Mesenteric fat pad (tissue), 1 donor: ENCODE data around the gene SATB2. TPM values are rescaled to one million over a fixed set of nuclear protein-coding genes. Genes with fewer than 3 reads are reported as not detected.

Source experiments
- DNase-seq: peaks from one replicate; pipeline ENCODE4 v3.0.0-alpha.2; 2020; ENCODE audit warnings: low spot score
- total RNA-seq: library from RNA; stranded (reverse); fragmentation: NEBNext Ultra II Directional; extraction: Animal tissue kit (Norgen Biotek cat#: 25700); gene quantifications from one replicate; pipeline ENCODE4 v1.2.1, GENCODE V29; 2021
- donor health status: DM: yes; HTN: yes; CAD: no.

The SATB2 gene
- total RNA-seq, 1 donor from 2014 or later = 8.3 TPM

GRCh38 chr2:199329466-199329865 is 128.3 kb downstream of the SATB2 start:
- no peak for DNase-seq

- no peak for DNase-seq
These were observed 128.7 kb downstream of the SATB2 start for GRCh38 chr2:199329031-199329430.

- DNase-seq = no peak
These were observed 131.9 kb downstream of the SATB2 start for GRCh38 chr2:199325881-199326280.

GRCh38 chr2:199322151-199322550 is 135.6 kb downstream of the SATB2 start:
- DNase-seq = no peak

GRCh38 chr2:199317646-199318045 is 140.1 kb downstream of the SATB2 start:
- no peak for DNase-seq

GRCh38 chr2:199316851-199317250 is 140.9 kb downstream of the SATB2 start:
- DNase-seq = no peak

GRCh38 chr2:199315299-199316179 is 142.2 kb downstream of the SATB2 start:
- DNase-seq = no peak

- DNase-seq = no peak
These were observed 144.8 kb downstream of the SATB2 start for GRCh38 chr2:199312931-199313330.

GRCh38 chr2:199310771-199311585 is 146.8 kb downstream of the SATB2 start:
- no peak for DNase-seq

GRCh38 chr2:199309973-199310372 is 147.8 kb downstream of the SATB2 start:
- DNase-seq = no peak

GRCh38 chr2:199309411-199309810 is 148.3 kb downstream of the SATB2 start:
- no peak for DNase-seq

GRCh38 chr2:199308567-199308966 is 149.2 kb downstream of the SATB2 start:
- DNase-seq = no peak

GRCh38 chr2:199307461-199307860 is 150.3 kb downstream of the SATB2 start:
- DNase-seq = no peak

GRCh38 chr2:199306116-199306515 is 151.6 kb downstream of the SATB2 start:
- DNase-seq = no peak

GRCh38 chr2:199303728-199304177 is 154.0 kb downstream of the SATB2 start:
- no peak for DNase-seq

- no peak for DNase-seq
These were observed 154.9 kb downstream of the SATB2 start for GRCh38 chr2:199302851-199303250.

GRCh38 chr2:199288424-199288823 is 169.3 kb downstream of the SATB2 start:
- no peak for DNase-seq

GRCh38 chr2:199282309-199282708 is 175.4 kb downstream of the SATB2 start:
- no peak for DNase-seq

- DNase-seq = no peak
These were observed 178.6 kb downstream of the SATB2 start for GRCh38 chr2:199279146-199279545.

GRCh38 chr2:199278099-199278498 is 179.6 kb downstream of the SATB2 start:
- no peak for DNase-seq

- DNase-seq = no peak
These were observed 184.7 kb downstream of the SATB2 start for GRCh38 chr2:199273042-199273511.

- no peak for DNase-seq
These were observed 195.8 kb downstream of the SATB2 start for GRCh38 chr2:199261936-199262335.
